ENCODE measurements around the gene ERP27. TPM values are rescaled to one million over a fixed set of nuclear protein-coding genes. Genes with fewer than 3 reads are reported as not detected.

The ERP27 gene
- total RNA-seq, 1 donor from 2014 or later: 0.13 TPM

GRCh38 chr12:14871886-14872285, 66.5 kb downstream of the ERP27 start:
- Histone ChIP-seq H3K36me3 (ENCODE audit: control insufficient read depth, insufficient read depth, low read length) (no peaks in the 10 kb centered on the region), H3K4me3 (ENCODE audit: low read depth, low read length) (no peak overlapping the region), H3K27me3 (ENCODE audit: control insufficient read depth, insufficient read depth, low read length) (no peaks in the 10 kb centered on the region)
- DNase-seq (ENCODE audit: low read depth): no peak
- no peak for TF ChIP-seq CTCF (IDR thresholded peaks at IDR 0.05; ENCODE audit: insufficient read depth, low read length, poor library complexity, severe bottlenecking)

GRCh38 chr12:14871247-14871646, 67.1 kb downstream of the ERP27 start:
- H3K4me3 ChIP-seq (ENCODE audit: low read depth, low read length): no peak overlapping the region
- no peaks in the 10 kb centered on the region for H3K36me3 ChIP-seq (ENCODE audit: control insufficient read depth, insufficient read depth, low read length)
- TF ChIP-seq CTCF (IDR thresholded peaks at IDR 0.05; ENCODE audit: insufficient read depth, low read length, poor library complexity, severe bottlenecking): no peak
- no peaks in the 10 kb centered on the region for H3K27me3 ChIP-seq (ENCODE audit: control insufficient read depth, insufficient read depth, low read length)
- DNase-seq (ENCODE audit: low read depth): no peak

GRCh38 chr12:14868916-14869506, 69.3 kb downstream of the ERP27 start:
- Histone ChIP-seq H3K36me3 (ENCODE audit: control insufficient read depth, insufficient read depth, low read length) (no peaks in the 10 kb centered on the region), H3K4me3 (ENCODE audit: low read depth, low read length) (no peak overlapping the region), H3K27me3 (ENCODE audit: control insufficient read depth, insufficient read depth, low read length) (no peaks in the 10 kb centered on the region)
- TF ChIP-seq CTCF (IDR thresholded peaks at IDR 0.05; ENCODE audit: insufficient read depth, low read length, poor library complexity, severe bottlenecking): no peak
- no peak for DNase-seq (ENCODE audit: low read depth)

Other genes with a start within 250 kb of the ERP27 start
- not detected in 2 replicates for gene GUCY2C, start 241.9 kb downstream of the ERP27 start, total RNA-seq
- 21.7 and 31.4 TPM in 2 replicates for gene WBP11, start 135.1 kb downstream of the ERP27 start, total RNA-seq
- gene C12orf60, start 134.9 kb downstream of the ERP27 start, total RNA-seq: 4.7 and 4.9 TPM in 2 replicates
- not detected in 2 replicates for gene SMCO3, start 124.4 kb downstream of the ERP27 start, total RNA-seq
- not detected in 2 replicates for gene ART4, start 95.0 kb downstream of the ERP27 start, total RNA-seq
- 2.2 and 4.0 TPM in 2 replicates for gene MGP, start 52.7 kb downstream of the ERP27 start, total RNA-seq
- gene ARHGDIB, start 23.1 kb upstream of the ERP27 start, total RNA-seq: 10.4 and 13.8 TPM in 2 replicates
- gene PDE6H, start 34.5 kb upstream of the ERP27 start, total RNA-seq: not detected in 2 replicates